HEK293 (cell line): ENCODE data around the gene GMDS.

Experiments used
- CTCF ChIA-PET: fragments of 350-600 bp; formaldehyde crosslinking; extraction: SDS; loops from one replicate; lab custom pipeline; 2021; ENCODE audit warnings: antibody characterized with exemption; lab: Yijun Ruan, JAX
- POLR2A ChIA-PET: fragments of 300-600 bp; formaldehyde crosslinking; extraction: SDS; loops from one replicate; lab custom pipeline; 2020; ENCODE audit warnings: antibody characterized with exemption, inconsistent platforms; lab: Yijun Ruan, JAX
- H3K27ac ChIP-seq: fragments of 200-500 bp; sonication (Bioruptor generic); 2 replicates; pipeline ENCODE4 v1.5.1; 2014; ENCODE audit warnings: low read depth, low read length, control low read depth, inconsistent platforms; ENCODE audit errors: extremely low read depth
- H3K36me3 ChIP-seq, 2 experiments: fragments of 200-500 bp in 1 of 2; sonication (Bioruptor generic) in 1 of 2; 1 replicate in 1 of 2; 2 replicates in 1 of 2; pipeline ENCODE4 v1.5.1; 2014 to 2017; ENCODE audit warnings: inconsistent platforms in 2 of 2, low read length in 2 of 2; ENCODE audit not compliant: control insufficient read depth in 2 of 2, insufficient read depth in 1 of 2
- H3K4me1 ChIP-seq: fragments of 200-500 bp; sonication (Bioruptor generic); 2 replicates; pipeline ENCODE4 v1.5.1; 2014; ENCODE audit warnings: mild to moderate bottlenecking, low read length, inconsistent platforms; ENCODE audit not compliant: control insufficient read depth, insufficient read depth
- H3K4me3 ChIP-seq: 2 replicates; pipeline ENCODE4 v1.5.1; 2011; ENCODE audit warnings: low read depth, mild to moderate bottlenecking, control low read depth, low read length, moderate library complexity
- H3K9me3 ChIP-seq: fragments of 200-500 bp; sonication (Bioruptor generic); 2 replicates; pipeline ENCODE4 v1.5.1; 2014; ENCODE audit warnings: low read depth, low read length, inconsistent platforms; ENCODE audit not compliant: control insufficient read depth, insufficient read depth
- MEIS1 ChIP-seq: sonication (generic); formaldehyde crosslinking; IDR thresholded peaks from 2 replicates; pipeline ENCODE4 v1.8.1; 2022; ENCODE audit warnings: missing genetic modification reagents, mild to moderate bottlenecking, borderline replicate concordance
- MZF1 ChIP-seq: fragments of 450-650 bp; formaldehyde crosslinking; IDR thresholded peaks from 2 replicates; pipeline ENCODE4 v1.5.1; 2017; ENCODE audit warnings: missing biosample characterization, missing genetic modification characterization, borderline replicate concordance
- PATZ1 ChIP-seq: fragments of 450-650 bp; formaldehyde crosslinking; IDR thresholded peaks from 2 replicates; pipeline ENCODE4 v1.5.1; 2016; ENCODE audit warnings: missing biosample characterization, missing genetic modification characterization
- REPIN1 ChIP-seq: fragments of 450-650 bp; formaldehyde crosslinking; IDR thresholded peaks from 2 replicates; pipeline ENCODE4 v1.5.1; 2017; ENCODE audit warnings: missing biosample characterization, missing genetic modification characterization, low read depth
- SCRT2 ChIP-seq: fragments of 450-650 bp; formaldehyde crosslinking; IDR thresholded peaks from 2 replicates; pipeline ENCODE4 v1.5.1; 2016; ENCODE audit warnings: missing biosample characterization, missing genetic modification characterization
- TRIM28 ChIP-seq: IDR thresholded peaks from 2 replicates; pipeline ENCODE4 v1.6.1; 2011; ENCODE audit warnings: low read length, control low read depth, borderline replicate concordance
- ZBTB44 ChIP-seq: fragments of 450-650 bp; IDR thresholded peaks from 2 replicates; pipeline ENCODE4 v1.5.1; 2018; ENCODE audit warnings: missing biosample characterization, mild to moderate bottlenecking, missing genetic modification characterization
- ZEB2 ChIP-seq: fragments of 450-650 bp; formaldehyde crosslinking; IDR thresholded peaks from 2 replicates; pipeline ENCODE4 v1.5.1; 2016; ENCODE audit warnings: missing biosample characterization, missing genetic modification characterization
- ZFHX2 ChIP-seq: fragments of 450-650 bp; formaldehyde crosslinking; conservative IDR thresholded peaks from 2 replicates; pipeline ENCODE4 v1.5.1; 2016; ENCODE audit warnings: missing biosample characterization, missing genetic modification characterization
- ZNF239 ChIP-seq: fragments of 450-650 bp; formaldehyde crosslinking; IDR thresholded peaks from 2 replicates; pipeline ENCODE4 v1.5.1; 2016; ENCODE audit warnings: missing biosample characterization, missing genetic modification characterization
- ZNF266 ChIP-seq: fragments of 450-650 bp; formaldehyde crosslinking; IDR thresholded peaks from 2 replicates; pipeline ENCODE4 v1.5.1; 2016; ENCODE audit warnings: missing biosample characterization, missing genetic modification characterization, low read depth
- ZNF366 ChIP-seq: fragments of 450-650 bp; formaldehyde crosslinking; conservative IDR thresholded peaks from 2 replicates; pipeline ENCODE4 v1.5.1; 2016; ENCODE audit warnings: missing biosample characterization, missing genetic modification characterization
- ZNF394 ChIP-seq: fragments of 450-650 bp; formaldehyde crosslinking; IDR thresholded peaks from 2 replicates; pipeline ENCODE4 v1.5.1; 2016; ENCODE audit warnings: missing biosample characterization, missing genetic modification characterization, mild to moderate bottlenecking, moderate library complexity, borderline replicate concordance
- ZNF518A ChIP-seq: fragments of 450-650 bp; formaldehyde crosslinking; conservative IDR thresholded peaks from 2 replicates; pipeline ENCODE4 v1.5.1; 2016; ENCODE audit warnings: low read depth, missing biosample characterization, missing genetic modification characterization
- ZNF558 ChIP-seq: fragments of 450-650 bp; formaldehyde crosslinking; IDR thresholded peaks from 2 replicates; pipeline ENCODE4 v1.5.1; 2016; ENCODE audit warnings: missing biosample characterization, missing genetic modification characterization
- ZNF600 ChIP-seq: fragments of 450-650 bp; formaldehyde crosslinking; IDR thresholded peaks from 2 replicates; pipeline ENCODE4 v1.5.1; 2016; ENCODE audit warnings: missing biosample characterization, missing genetic modification characterization
- ZNF621 ChIP-seq: fragments of 450-650 bp; formaldehyde crosslinking; IDR thresholded peaks from 2 replicates; pipeline ENCODE4 v1.5.1; 2017; ENCODE audit warnings: missing biosample characterization, missing genetic modification characterization
- ZNF626 ChIP-seq: fragments of 450-650 bp; sonication (Bioruptor Pico); formaldehyde crosslinking; IDR thresholded peaks from 2 replicates; pipeline ENCODE4 v1.5.1; 2018; ENCODE audit warnings: missing biosample characterization, missing genetic modification characterization, inconsistent platforms
- ZNF629 ChIP-seq: fragments of 450-650 bp; formaldehyde crosslinking; IDR thresholded peaks from 2 replicates; pipeline ENCODE4 v1.5.1; 2017; ENCODE audit warnings: missing biosample characterization, missing genetic modification characterization
- ZNF639 ChIP-seq: fragments of 450-650 bp; formaldehyde crosslinking; IDR thresholded peaks from 2 replicates; pipeline ENCODE4 v1.5.1; 2016; ENCODE audit warnings: missing biosample characterization, missing genetic modification characterization
- ZNF792 ChIP-seq: fragments of 450-650 bp; formaldehyde crosslinking; IDR thresholded peaks from 2 replicates; pipeline ENCODE4 v1.5.1; 2016; ENCODE audit warnings: missing biosample characterization, missing genetic modification characterization
- ZNF830 ChIP-seq: fragments of 450-650 bp; IDR thresholded peaks from 2 replicates; pipeline ENCODE4 v1.5.0; 2018; ENCODE audit warnings: missing biosample characterization, missing genetic modification characterization, low read depth, mild to moderate bottlenecking, moderate library complexity
- ZNF843 ChIP-seq: fragments of 450-650 bp; formaldehyde crosslinking; IDR thresholded peaks from 2 replicates; pipeline ENCODE4 v1.5.1; 2016; ENCODE audit warnings: missing biosample characterization, missing genetic modification characterization
- TF ChIP-seq, protein P1 (sequence below): fragments of 450-650 bp; formaldehyde crosslinking; conservative IDR thresholded peaks from 2 replicates; pipeline ENCODE4 v1.5.1; 2016; ENCODE audit warnings: low read depth, missing biosample characterization, missing genetic modification characterization

GMDS gene

DNA sequence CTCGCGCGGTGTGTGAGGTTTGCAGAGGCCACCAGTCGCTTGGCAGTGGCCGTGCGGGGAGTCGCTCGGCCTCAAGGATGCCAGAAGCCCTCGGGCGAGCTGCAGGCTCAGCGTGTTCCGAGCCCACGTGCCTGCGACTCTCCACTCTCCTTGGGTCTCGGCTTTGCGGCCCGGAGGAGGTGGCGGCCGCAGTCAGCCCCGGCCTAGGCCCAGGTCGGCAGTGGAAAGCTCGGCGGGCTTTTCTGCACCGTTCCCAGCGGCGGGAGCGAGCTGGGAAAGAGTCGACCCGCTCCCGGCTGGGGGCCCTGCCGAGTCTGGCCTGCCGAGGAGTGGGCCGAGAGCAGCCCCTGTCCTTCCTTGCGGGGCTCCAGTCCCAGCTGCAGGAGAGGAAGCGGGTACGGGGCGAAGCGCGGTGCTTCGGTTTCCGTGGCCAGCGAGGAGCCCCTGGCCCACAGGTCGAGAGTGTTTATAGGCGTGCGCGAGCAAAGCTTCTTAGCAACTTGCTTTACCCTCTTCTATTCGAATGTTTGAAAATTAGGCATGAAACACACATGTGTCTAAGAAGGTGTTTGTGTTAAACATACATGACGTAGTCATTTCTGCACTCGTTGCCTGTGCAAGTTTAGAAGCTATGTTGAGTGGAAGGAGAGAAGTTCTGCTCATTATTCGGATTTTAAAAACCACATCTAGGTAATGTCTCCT lies 630.1 kb downstream of the GMDS start:
- H3K4me1 ChIP-seq, result peaks cover 19% of the 10 kb centered on the region
- CTCF ChIA-PET, result interaction anchor here (0.5 to 0.9 kb wide), 3 partner anchors 70 to 489 kb away, joined by 3 to 4 read pairs (median 3); no protein-coding TSS in a partner anchor
- H3K9me3 ChIP-seq, result no peaks in the 10 kb centered on the region
- H3K27ac ChIP-seq, result peak overlapping the region; percentile 100
- no peak overlapping the region for H3K4me3 ChIP-seq
- peaks cover 21 to 88% of the 10 kb centered on the region in 2 experiments for H3K36me3 ChIP-seq
- POLR2A ChIA-PET, result interaction anchor here (1.6 to 2.8 kb wide), 3 partner anchors 12 to 71 kb away, joined by 4 to 14 read pairs (median 7); no protein-coding TSS in a partner anchor
- TF ChIP-seq ZNF621 (tag by site-specific recombination) (no peak), ZNF843 (tag by site-specific recombination) (peak; percentile 34; the same call in 1 of the 2 replicates), ZNF629 (tag by site-specific recombination) (peak; percentile 40; the same call in 1 of the 2 replicates), ZNF394 (tag by site-specific recombination) (no peak), ZNF792 (tag by site-specific recombination) (no peak), MEIS1 (CRISPR knock-in tag) (no peak), ZNF558 (tag by site-specific recombination) (no peak), ZNF600 (peak; percentile 39; the same call in 1 of the 2 replicates), ZNF266 (no peak), MZF1 (tag by site-specific recombination) (no peak), ZFHX2 (no peak), ZEB2 (0 out of 2 replicates have a peak, but pooled peaks have one; percentile 16), PATZ1 (0 out of 2 replicates have a peak, but pooled peaks have one; percentile 30), ZNF239 (tag by site-specific recombination) (no peak), ZNF639 (tag by site-specific recombination) (no peak), ZNF830 (no peak), ZNF626 (tag by site-specific recombination) (no peak), TRIM28 (no peak), SCRT2 (tag by site-specific recombination) (no peak), ZNF518A (tag by site-specific recombination) (no peak), REPIN1 (no peak), ZNF366 (tag by site-specific recombination) (peak; percentile 53; the same call in 1 of the 2 replicates), ZBTB44 (no peak)
- TF ChIP-seq, protein P1, sequence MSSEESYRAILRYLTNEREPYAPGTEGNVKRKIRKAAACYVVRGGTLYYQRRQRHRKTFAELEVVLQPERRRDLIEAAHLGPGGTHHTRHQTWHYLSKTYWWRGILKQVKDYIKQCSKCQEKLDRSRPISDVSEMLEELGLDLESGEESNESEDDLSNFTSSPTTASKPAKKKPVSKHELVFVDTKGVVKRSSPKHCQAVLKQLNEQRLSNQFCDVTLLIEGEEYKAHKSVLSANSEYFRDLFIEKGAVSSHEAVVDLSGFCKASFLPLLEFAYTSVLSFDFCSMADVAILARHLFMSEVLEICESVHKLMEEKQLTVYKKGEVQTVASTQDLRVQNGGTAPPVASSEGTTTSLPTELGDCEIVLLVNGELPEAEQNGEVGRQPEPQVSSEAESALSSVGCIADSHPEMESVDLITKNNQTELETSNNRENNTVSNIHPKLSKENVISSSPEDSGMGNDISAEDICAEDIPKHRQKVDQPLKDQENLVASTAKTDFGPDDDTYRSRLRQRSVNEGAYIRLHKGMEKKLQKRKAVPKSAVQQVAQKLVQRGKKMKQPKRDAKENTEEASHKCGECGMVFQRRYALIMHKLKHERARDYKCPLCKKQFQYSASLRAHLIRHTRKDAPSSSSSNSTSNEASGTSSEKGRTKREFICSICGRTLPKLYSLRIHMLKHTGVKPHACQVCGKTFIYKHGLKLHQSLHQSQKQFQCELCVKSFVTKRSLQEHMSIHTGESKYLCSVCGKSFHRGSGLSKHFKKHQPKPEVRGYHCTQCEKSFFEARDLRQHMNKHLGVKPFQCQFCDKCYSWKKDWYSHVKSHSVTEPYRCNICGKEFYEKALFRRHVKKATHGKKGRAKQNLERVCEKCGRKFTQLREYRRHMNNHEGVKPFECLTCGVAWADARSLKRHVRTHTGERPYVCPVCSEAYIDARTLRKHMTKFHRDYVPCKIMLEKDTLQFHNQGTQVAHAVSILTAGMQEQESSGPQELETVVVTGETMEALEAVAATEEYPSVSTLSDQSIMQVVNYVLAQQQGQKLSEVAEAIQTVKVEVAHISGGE (tag by site-specific recombination), result no peak
